ENCODE measurements around the gene NPHP4. TPM values are rescaled to one million over a fixed set of nuclear protein-coding genes. Genes with fewer than 3 reads are reported as not detected.

NPHP4 gene
- total RNA-seq, 1 donor from 2014 or later, result 3.7 TPM

DNA sequence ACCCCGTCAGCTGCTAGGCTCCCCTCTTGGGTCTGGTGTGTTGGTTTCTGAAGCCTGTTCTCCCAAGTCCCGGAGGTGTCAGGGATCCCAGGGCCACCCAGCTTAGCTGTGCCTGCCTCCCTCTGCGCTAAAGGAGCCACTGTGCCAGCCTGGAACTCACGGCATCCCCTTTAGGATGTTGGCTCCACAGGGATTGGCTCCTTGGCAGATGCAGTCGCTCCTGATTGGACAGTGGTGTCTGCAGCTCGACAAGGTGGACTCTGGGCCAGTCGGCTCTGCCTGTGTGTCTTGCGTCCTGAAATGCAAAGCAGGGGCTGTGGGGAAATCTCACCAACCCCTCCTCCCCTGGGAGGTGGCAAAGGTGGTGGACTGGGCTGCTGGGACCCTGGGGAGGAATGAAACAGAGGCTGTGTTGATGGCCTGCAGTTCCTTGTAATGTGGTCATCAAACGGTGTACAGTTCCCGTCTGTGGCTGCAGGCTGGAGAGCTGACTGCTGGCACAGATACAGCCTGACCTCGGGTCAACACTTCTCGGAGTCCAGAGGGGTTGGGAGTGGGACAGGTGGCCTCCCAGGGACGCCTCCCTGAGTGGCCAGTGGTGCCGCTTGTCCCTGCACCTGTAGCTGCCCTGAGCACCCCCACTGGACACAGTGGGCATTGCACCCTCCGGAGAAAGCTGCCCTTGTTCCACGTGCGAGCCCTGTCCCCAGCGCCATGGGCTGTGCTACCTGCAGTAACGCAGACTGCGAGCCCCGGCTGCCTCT, 41.9 kb upstream of the NPHP4 start:
- H3K27me3 ChIP-seq (ENCODE audit: low read depth), result no peaks in the 10 kb centered on the region
- intact Hi-C loops (cut with micrococcal nuclease), result no loop called here
- H3K36me3 ChIP-seq, result no peaks in the 10 kb centered on the region
- peaks cover 8% of the 10 kb centered on the region for H3K4me1 ChIP-seq
- DNase-seq, result peak; percentile 38
- no peaks in the 10 kb centered on the region for H3K9me3 ChIP-seq (replicated peaks)
- no peak overlapping the region for H3K4me3 ChIP-seq
- TF ChIP-seq, protein P1, sequence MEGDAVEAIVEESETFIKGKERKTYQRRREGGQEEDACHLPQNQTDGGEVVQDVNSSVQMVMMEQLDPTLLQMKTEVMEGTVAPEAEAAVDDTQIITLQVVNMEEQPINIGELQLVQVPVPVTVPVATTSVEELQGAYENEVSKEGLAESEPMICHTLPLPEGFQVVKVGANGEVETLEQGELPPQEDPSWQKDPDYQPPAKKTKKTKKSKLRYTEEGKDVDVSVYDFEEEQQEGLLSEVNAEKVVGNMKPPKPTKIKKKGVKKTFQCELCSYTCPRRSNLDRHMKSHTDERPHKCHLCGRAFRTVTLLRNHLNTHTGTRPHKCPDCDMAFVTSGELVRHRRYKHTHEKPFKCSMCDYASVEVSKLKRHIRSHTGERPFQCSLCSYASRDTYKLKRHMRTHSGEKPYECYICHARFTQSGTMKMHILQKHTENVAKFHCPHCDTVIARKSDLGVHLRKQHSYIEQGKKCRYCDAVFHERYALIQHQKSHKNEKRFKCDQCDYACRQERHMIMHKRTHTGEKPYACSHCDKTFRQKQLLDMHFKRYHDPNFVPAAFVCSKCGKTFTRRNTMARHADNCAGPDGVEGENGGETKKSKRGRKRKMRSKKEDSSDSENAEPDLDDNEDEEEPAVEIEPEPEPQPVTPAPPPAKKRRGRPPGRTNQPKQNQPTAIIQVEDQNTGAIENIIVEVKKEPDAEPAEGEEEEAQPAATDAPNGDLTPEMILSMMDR (IDR thresholded peaks at IDR 0.05; ENCODE audit: borderline replicate concordance), result peak; percentile 79
- H3K27ac ChIP-seq (replicated peaks), result no peak overlapping the region

DNA sequence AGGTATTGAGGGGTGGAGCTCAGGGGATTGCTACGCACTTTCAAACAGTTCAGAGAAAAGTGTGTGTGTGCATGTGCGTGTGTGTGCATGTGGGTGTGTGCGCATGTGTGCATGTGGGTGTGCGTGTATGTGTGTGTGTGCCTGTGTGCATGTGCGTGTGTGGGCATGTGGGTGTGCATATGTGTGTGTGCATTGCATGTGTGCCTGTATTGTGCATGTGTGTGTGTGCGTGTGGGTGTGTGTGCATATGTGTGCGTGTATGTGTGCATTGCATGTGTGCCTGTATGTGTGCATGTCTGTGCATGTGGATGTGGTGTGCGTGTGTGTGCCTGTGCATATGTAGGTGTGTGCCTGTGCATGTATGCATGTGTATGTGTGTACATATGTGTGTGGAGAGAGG, 40.9 kb upstream of the NPHP4 start:
- TF ChIP-seq, protein P1 (IDR thresholded peaks at IDR 0.05; ENCODE audit: borderline replicate concordance), result no peak
- no peak for DNase-seq
- Histone ChIP-seq H3K27ac (replicated peaks) (no peak overlapping the region), H3K27me3 (ENCODE audit: low read depth) (no peaks in the 10 kb centered on the region), H3K36me3 (no peaks in the 10 kb centered on the region), H3K9me3 (replicated peaks) (no peaks in the 10 kb centered on the region), H3K4me1 (peaks cover 8% of the 10 kb centered on the region), H3K4me3 (no peak overlapping the region)
- intact Hi-C loops (cut with micrococcal nuclease), result no loop called here

DNA sequence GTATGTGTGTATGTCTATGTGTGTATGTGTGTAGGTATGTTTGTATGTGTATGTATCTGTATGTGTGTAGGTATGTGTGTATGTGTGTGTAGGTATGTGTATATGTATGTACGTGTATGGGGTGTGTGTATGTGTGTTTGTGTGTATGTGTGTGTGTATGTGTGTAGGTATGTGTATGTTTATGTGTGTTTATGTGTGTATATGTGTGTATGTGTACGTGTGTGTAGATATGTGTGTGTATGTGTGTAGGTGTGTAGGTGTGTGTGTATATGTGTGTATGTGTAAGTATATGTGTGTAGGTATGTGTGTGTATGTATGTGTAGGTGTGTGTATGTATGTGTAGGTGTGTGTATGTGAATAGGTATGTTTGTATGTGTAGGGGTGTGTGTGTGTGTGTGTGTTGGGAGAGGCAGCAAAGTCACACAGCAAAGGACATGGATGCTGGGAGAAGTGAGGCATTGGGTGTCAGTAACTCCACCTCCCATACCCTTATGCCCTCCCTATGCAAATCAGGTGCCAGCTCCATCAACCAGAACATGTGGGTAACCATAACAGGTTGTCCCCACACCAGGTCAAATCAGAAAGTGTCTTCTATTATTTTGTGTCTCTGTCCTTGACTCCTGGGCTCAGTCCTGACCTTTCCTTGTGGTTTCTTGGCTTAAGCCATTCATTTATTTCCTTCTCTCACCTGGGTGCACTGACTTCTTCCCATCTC, 38.5 kb upstream of the NPHP4 start:
- Histone ChIP-seq H3K4me1 (peaks cover 17% of the 10 kb centered on the region), H3K9me3 (replicated peaks) (no peaks in the 10 kb centered on the region), H3K27ac (replicated peaks) (no peak overlapping the region), H3K4me3 (no peak overlapping the region), H3K36me3 (no peaks in the 10 kb centered on the region), H3K27me3 (ENCODE audit: low read depth) (no peaks in the 10 kb centered on the region)
- TF ChIP-seq, protein P1 (IDR thresholded peaks at IDR 0.05; ENCODE audit: borderline replicate concordance), result no peak
- DNase-seq, result no peak
- intact Hi-C loops (cut with micrococcal nuclease), result no loop called here

DNA sequence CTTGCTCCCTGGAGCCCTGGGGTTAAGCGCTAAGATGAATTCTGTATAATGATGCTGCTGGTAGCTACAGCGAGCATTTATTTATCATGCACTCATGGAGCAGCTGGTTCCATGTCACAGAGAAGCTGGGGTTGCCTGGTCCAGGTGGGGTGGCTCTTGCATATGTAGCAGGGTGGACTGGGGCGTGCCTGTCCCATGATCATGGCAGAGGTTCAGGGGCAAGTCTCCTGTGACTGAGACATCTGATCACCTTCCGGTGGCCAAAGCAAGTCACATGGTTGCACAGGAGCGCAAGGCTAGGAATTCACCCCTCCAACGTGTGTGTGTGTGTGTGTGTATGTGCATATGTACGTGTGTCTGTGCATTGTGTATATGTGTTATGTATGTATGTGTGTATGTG, 37.9 kb upstream of the NPHP4 start:
- Histone ChIP-seq H3K36me3 (no peaks in the 10 kb centered on the region), H3K4me1 (peaks cover 23% of the 10 kb centered on the region), H3K27me3 (ENCODE audit: low read depth) (no peaks in the 10 kb centered on the region), H3K27ac (replicated peaks) (no peak overlapping the region), H3K9me3 (replicated peaks) (no peaks in the 10 kb centered on the region), H3K4me3 (no peak overlapping the region)
- TF ChIP-seq, protein P1 (IDR thresholded peaks at IDR 0.05; ENCODE audit: borderline replicate concordance), result no peak
- intact Hi-C loops (cut with micrococcal nuclease), result no loop called here
- DNase-seq, result no peak

DNA sequence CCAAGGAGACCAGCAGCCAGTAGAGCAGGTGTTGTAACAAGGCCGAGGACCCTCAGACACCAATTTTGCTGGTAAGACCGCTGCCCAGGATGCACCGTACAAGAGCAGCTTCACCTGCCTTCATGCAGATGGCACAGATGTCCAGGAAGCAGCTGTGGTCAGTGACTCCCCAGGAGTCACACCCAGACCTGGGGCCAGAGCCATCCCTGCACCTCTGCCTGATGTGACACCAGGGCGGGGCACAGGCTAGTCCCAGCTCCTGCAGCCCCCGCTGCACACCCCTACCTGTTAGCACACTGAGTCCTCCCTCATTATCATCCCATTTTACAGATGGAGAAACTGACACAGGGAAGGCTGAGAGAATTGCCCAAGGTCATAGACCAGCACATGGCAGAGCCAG, 37.1 kb upstream of the NPHP4 start:
- H3K36me3 ChIP-seq, result no peaks in the 10 kb centered on the region
- H3K4me1 ChIP-seq, result peaks cover 24% of the 10 kb centered on the region
- H3K9me3 ChIP-seq (replicated peaks), result no peaks in the 10 kb centered on the region
- intact Hi-C loops (cut with micrococcal nuclease), result no loop called here
- H3K4me3 ChIP-seq, result no peak overlapping the region
- TF ChIP-seq, protein P1 (IDR thresholded peaks at IDR 0.05; ENCODE audit: borderline replicate concordance), result no peak
- H3K27ac ChIP-seq (replicated peaks), result no peak overlapping the region
- no peaks in the 10 kb centered on the region for H3K27me3 ChIP-seq (ENCODE audit: low read depth)
- DNase-seq, result no peak

All from left ventricle myocardium inferior (tissue), 1 donor.